Erythroblast (primary cell): Measurements from ENCODE around the gene SFMBT1.
A peak's percentile ranks its signal among the peaks of the same experiment; 100 is the strongest.
"Not testable (repeated sequence)": the region's sequence is repeated elsewhere in the genome, so short reads cannot be mapped to it uniquely, and the experiment has no call there.

Source experiments
- DNase-seq, 2 experiments: peaks; one replicate each; lab custom pipeline; 2025; lab: John Stamatoyannopoulos, UW
- GATA1 ChIP-seq: IDR thresholded peaks from 2 replicates; pipeline ENCODE4 v1.6.1; 2011; ENCODE audit warnings: low read depth, mild to moderate bottlenecking, control low read depth, low read length, moderate library complexity
- POLR2A ChIP-seq: IDR thresholded peaks from 2 replicates; pipeline ENCODE4 v1.6.1; 2011; ENCODE audit warnings: mild to moderate bottlenecking, low read length

Gene SFMBT1

DNA sequence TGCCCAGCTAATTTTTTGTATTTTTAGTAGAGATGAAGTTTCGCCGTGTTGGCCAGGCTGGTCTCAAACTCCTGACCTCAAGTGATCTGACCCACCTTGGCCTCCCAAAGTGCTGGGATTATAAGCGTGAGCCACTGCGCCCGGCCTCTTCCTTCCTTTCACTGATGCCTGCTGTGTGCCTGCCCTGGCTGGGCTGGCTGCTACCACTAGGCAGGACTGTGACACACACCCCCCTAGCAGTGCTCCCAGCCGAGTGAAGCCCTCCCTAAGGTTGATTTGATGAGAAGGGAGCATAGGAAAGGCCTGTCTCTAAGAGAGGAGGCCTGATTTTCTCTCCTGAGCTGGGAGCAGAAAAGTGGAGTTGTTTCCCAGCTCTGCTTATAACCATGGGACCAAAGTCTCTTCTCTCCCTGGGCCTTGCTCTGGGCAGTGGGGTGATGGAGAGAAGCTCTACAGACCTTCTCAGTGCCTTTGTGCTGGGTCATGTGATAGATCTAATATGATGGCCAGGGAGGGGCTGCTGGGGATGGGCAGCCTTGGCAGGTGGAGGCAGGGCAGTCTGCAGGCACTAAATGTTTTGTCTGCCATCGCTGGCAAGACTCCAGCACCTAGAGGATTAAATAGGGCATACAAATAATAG, 20.1 kb upstream of the SFMBT1 start:
- TF ChIP-seq GATA1: no peak
- TF ChIP-seq POLR2A: no peak
- no peak for DNase-seq

DNA sequence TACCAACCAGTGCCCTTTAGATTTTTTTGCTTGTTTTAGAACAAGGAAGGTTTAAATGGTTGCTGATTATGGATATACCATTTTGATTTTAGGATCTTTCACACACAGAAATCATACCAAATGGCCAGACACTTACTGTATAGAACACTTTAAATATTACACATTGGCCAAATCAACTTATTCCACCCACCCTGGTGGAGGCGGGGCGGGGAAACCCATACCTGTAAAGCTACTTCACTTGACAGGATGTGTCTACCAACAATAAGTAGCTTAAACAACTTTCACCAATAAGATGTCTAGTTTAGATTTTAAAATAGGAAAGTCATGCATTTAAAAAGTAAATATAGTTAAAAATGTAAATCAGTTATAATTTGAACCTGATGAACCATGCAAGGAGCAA, 17.0 kb upstream of the SFMBT1 start:
- no peak for DNase-seq
- TF ChIP-seq POLR2A (no peak), GATA1 (no peak)

DNA sequence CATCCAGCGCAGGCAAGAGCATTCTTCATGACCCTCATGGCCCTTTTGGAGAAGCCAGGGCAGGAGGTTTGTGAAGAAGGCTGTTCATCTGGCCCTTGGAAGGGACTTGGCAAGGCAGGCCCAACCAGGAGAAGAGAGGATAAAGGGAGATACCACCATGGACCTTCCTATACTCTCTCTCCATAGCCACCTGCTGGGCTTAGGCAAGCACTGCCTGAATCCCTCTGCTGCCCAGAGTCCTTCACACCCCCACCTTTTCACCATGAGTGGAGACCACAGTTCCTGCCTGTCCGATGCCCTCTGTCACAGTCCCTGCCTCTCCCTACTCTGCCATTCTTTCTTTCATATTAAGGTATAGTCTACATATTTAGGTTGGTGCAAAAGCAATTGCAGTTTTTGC, 10.6 kb upstream of the SFMBT1 start:
- no peak for TF ChIP-seq POLR2A
- no peak for TF ChIP-seq GATA1
- DNase-seq: peak; percentile 14 to 16

DNA sequence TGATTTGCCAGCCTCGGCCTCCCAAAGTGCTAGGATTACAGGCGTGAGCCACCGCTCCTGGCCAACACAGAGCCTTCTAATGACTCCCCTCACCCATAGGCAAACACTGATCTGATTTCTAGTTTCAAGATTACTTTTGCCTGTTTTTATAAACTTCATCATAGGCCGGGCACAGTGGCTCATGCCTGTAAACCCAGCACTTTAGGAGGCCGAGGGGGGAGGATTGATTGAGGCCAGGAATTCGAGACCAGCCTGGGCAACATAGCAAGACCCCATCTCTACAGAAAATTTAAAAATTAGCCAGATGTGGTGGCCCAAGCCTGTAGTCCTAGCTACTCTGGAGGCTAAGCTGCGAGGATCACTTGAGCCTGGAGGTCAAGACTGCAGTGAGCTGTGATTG, 8.4 kb upstream of the SFMBT1 start:
- DNase-seq: not testable (repeated sequence)

DNA sequence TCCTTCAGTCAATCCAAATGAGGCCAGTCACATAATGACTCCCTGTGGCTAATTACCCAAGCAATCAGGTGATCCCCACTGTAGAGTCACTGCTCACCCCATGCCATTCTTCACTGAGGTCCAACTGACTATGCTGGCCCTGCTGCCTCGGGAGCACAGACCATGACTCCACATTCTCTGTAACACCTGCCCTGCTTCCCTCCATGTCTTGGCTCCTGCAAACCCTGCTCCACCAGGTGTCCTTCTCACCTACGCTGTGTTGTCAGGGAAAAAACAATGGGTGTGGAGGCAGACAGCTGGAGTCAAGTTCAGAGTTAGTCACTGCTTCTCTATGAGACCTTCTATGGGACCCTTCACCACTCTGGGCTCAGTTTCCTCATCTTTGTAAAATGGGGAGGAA, 6.1 kb upstream of the SFMBT1 start:
- TF ChIP-seq GATA1 (no peak), POLR2A (no peak)
- no peak for DNase-seq

DNA sequence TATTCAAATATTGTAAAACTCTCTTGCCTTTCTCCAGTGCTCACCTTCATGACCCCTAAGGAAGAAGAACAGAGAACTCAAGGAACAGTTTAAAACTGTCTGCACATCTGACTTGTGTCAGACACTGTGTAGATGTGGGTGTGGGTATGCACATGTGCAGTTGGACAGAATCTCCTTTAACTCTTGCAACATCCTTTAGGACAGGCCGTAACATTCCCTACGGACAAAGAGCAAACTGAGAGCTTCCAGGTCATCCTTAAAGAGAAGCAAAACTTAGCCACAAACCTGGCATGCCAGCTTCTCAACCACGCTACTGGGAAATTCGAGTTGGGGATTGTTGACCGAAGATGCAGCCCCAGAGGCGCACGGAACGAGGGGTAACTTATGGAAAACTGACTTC, 4.1 kb upstream of the SFMBT1 start:
- no peak for DNase-seq
- TF ChIP-seq GATA1: no peak
- no peak for TF ChIP-seq POLR2A

DNA sequence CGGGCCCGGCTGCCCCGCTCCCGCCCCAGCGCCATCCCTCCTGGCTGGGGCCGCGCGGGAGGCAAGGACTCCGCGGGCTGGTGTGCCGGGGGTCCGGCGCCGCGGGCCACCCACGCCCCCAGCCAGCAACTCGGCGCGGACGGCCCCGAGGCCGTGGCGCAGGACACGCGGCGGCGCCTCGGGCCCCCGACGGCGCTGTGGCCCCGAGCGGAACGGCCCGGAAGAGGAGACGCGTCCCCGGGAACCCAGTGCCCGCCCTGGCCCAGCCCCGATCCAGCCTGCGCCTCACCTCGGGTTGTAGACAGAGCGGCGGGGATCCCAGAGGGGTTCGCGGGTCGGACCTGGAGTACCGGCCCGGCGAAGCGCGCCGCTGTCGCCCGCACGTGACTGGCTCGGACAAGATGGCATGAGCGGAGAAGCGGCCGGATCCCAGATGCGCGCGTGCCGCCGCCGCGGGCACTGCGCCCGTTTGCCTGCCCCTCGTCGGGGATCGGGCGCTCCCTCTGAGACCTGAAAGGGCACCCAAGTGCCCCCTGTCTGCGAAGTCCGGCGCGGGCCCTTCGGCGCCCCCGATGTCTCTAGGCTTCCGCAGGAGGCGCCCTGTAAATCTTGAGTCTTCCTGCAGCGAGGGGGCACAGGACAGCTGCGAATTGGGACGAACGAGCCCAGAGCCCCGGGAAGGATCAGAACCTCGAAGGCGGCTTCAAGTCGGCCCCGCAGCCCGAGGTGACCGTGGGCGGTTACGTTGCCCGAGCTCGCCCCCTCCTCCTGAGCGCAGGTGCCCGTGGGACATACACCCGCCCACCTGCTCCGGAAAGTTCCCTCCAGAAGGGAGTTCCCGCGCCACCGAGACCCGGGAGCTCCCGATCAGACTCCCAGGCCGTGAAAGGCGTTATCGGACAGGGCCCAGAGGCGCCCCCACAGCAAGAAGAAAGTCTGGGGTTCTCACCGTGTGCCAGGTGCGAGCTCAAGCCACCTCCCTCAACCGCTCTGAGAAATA, 598 bp upstream of the SFMBT1 start:
- DNase-seq: peak; percentile 82 to 85
- peak; percentile 33 for TF ChIP-seq POLR2A
- no peak for TF ChIP-seq GATA1

DNA sequence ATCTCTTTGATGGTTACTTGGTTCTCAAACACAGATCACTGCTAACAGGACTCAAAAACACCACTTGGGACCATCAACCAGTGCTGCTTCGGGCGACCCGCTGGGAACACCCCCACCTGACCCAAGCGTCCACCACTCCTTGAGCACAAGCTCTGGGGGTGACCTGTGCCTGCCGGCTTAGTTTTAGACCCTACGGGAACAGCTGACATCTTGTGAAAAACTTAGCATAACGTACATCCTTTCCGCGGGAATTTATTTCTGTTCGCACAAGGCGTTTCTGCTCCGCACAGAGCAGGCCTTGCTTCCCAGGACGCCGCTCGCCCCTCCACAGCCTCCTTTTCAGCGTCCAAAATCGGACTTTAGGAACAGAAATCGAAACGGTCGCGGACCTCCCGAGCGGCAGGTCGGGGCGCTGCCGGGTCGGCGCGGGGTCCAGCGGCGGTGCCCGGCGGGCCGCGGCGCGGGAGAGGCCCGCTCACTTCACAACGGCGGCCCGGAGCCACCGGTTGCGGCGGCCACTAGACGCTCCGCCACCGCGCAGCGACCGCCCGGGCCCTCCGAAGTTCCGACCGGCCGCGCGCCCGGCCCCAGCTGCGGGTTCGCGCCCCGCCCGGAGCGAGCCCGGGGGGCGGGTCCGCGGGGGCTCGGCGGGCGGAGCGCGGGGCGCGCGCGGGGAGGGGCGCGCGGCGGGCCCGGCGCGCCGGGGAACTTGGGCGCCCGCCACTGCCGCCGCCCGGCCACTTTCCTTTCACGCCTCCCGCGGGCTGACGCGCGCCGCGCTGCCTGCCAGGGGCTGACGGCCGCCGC, 959 bp downstream of the SFMBT1 start:
- TF ChIP-seq GATA1 (no peak), POLR2A (no peak)

DNA sequence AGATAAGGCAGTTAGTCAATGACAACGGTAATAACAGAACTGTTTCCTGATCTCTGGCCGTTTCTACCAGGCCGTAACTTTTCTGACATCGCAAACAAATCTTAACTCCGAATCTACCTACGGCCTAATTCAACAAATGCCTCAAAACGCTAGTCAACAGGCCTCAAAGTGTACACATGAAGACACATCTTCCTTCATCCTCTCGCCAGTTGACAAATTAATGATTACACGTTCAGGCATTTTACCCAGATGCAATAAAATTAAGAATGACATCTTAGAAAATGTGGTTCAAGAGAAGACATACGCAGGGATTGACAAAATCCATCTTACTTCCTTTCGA, 1.5 kb downstream of the SFMBT1 start:
- TF ChIP-seq POLR2A (no peak), GATA1 (no peak)
- DNase-seq: peak in 1 of 2 experiments; percentile 52

More for the DNA sequence above, 959 bp downstream of the SFMBT1 start:
- DNase-seq: peak; percentile 75 to 87

DNA sequence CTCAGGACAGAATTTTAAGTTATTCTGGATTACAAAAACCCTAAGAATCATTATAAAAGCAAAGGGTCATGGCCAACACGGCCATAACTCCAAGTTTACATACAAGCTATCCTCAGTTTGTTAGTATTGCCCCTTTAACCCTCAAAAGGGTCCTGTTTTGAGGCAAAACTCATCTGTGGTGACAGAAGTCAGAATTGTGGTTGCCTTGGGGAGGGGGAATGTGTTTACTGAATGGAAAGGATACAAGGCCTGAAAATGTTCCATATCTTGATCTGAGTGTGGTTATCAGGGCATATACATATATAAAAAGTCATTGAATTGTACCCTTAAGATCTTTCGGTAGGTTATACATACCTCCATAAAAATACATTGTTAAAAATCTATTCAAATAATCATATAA, 2.1 kb downstream of the SFMBT1 start:
- no peak for TF ChIP-seq GATA1
- no peak for TF ChIP-seq POLR2A
- DNase-seq: no peak

DNA sequence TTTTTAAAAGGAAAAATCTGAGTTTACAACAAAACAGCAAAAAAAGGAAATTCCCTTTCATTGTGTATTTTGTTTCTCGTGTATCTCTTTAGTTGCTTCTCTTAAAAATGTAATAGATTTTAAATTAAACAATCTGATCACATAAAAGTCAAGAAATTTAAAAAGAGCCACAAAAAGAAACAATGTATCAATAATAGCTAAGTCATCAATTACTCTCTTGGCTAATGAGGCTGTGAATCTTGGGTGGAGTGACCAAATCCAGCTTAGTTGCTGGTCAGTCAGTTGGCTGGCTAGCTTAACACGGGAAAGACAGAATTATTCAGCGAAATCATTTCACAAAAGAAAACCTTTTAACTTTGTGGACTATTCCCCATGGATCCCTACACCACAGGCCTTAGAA, 3.2 kb downstream of the SFMBT1 start:
- no peak for TF ChIP-seq POLR2A
- DNase-seq: no peak

DNA sequence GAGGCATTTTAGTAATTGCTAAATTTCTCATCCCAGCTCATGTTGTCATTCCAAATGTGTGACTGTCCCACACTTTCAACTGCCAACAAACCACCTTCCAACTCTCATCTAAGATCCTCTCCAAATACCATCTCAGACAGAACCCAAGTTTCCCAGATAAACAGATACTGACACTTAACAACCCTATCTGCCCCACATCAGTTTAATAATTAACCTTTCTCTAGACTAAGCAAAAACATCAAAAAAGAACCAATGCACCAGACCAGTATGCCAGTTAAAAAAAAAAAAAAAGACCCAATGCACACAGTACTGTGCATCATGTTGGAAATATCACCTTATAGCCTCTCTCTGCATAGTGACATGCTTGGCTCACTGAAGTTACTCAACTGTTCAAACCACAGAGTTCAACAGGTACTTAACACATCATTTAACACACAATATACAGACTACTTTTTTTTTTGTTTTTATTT, 5.5 kb downstream of the SFMBT1 start:
- TF ChIP-seq POLR2A (no peak), GATA1 (no peak)
- DNase-seq: no peak

DNA sequence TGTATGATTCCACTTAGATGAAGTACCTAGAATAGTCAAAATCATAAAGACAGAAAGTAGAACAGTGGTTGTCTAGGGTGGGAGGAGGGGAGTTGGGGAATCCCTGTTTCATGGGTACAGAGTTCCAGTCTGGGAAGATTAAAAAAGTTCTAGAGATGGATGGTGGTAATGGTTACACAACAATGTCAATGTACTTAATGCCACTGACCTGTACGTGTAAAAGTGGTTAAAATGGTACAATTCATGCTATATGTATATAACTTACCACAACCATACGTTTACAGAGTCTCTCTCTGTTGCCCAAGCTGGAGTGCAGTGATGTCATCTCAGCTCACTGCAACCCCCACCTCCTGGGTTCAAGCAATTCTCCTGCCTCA, 6.5 kb downstream of the SFMBT1 start:
- no peak for TF ChIP-seq POLR2A
- DNase-seq: no peak
